ENCODE measurements around the gene VAV3. TPM values are rescaled to one million over a fixed set of nuclear protein-coding genes. Genes with fewer than 3 reads are reported as not detected.

Gene VAV3
- total RNA-seq, 1 experiment from 2014 or later: not detected

- Histone ChIP-seq H3K36me3 (ENCODE audit: control insufficient read depth in 1 of 2, insufficient read depth in 2 of 2, low read length in 2 of 2) (no peaks in the 10 kb centered on the region), H3K4me2 (ENCODE audit: low read length) (no peak overlapping the region), H3K27me3 (ENCODE audit: insufficient read depth, low read length) (no peaks in the 10 kb centered on the region), H2AFZ (ENCODE audit: low read depth, low read length, poor library complexity, severe bottlenecking) (no peak overlapping the region), H3K27ac (ENCODE audit: low read depth, low read length) (no peak overlapping the region), H3K9ac (ENCODE audit: low read length) (no peak overlapping the region), H4K20me1 (ENCODE audit: insufficient read depth) (no peaks in the 10 kb centered on the region), H3K4me1 (ENCODE audit: control insufficient read depth in 1 of 2, insufficient read depth in 2 of 2, low read length in 2 of 2) (no peaks in the 10 kb centered on the region), H3K79me2 (ENCODE audit: insufficient read depth, low read length) (no peaks in the 10 kb centered on the region), H3K9me3 (ENCODE audit: control insufficient read depth in 1 of 2, insufficient read depth in 1 of 2, low read depth in 1 of 2, low read length in 2 of 2) (peaks cover 0 to 7% of the 10 kb centered on the region in 2 experiments; a peak in 1 of 4 replicates), H3K4me3 (replicated peaks in 1 of 2; ENCODE audit: low read depth in 1 of 2, low read length in 2 of 2) (no peak overlapping the region), H3K9me2 (ENCODE audit: insufficient read depth) (no peaks in the 10 kb centered on the region)
- no TSS peak for BruUV-seq (replicated peaks)
- CTCF ChIA-PET: no interaction called here
- POLR2A ChIA-PET: no interaction called here
- RAD21 ChIA-PET (ENCODE audit: low non-redundant PET in 1 of 2, low total read pairs in 2 of 2, uncharacterized antibody in 2 of 2, unreplicated experiment in 2 of 2): no interaction called here
- no peak for ATAC-seq
- TF ChIP-seq SRF (IDR thresholded peaks at IDR 0.05; ENCODE audit: low read depth) (no peak), YY1 (IDR thresholded peaks at IDR 0.05; ENCODE audit: extremely low read depth, insufficient replicate concordance, low read depth, low read length) (no peak), JUND (IDR thresholded peaks at IDR 0.05) (no peak), ZNF274 (IDR thresholded peaks at IDR 0.05; ENCODE audit: low read depth, low read length) (no peak), POLR2AphosphoS5 (IDR thresholded peaks at IDR 0.05; ENCODE audit: low read depth, low read length) (no peak), FOSL1 (IDR thresholded peaks at IDR 0.05; ENCODE audit: low read depth) (no peak), CBX3 (IDR thresholded peaks at IDR 0.05; ENCODE audit: low read depth) (no peak), EZH2phosphoT487 (IDR thresholded peaks at IDR 0.05; ENCODE audit: borderline replicate concordance) (no peak), SP1 (IDR thresholded peaks at IDR 0.05; ENCODE audit: low read depth) (no peak), ATF3 (IDR thresholded peaks at IDR 0.05) (no peak)
- intact Hi-C loops (cut with micrococcal nuclease): no loop called here
- no peak for DNase-seq (ENCODE audit: low read depth, low spot score)
Observed at GRCh38 chr1:107597290-107597689, 367.7 kb downstream of the VAV3 start.

- no peaks in the 10 kb centered on the region for H3K36me3 ChIP-seq (ENCODE audit: control insufficient read depth in 1 of 2, insufficient read depth in 2 of 2, low read length in 2 of 2)
- CTCF ChIA-PET: no interaction called here
- no peaks in the 10 kb centered on the region for H3K4me1 ChIP-seq (ENCODE audit: control insufficient read depth in 1 of 2, insufficient read depth in 2 of 2, low read length in 2 of 2)
- peaks cover 0 to 17% of the 10 kb centered on the region in 2 experiments; a peak in 1 of 4 replicates for H3K9me3 ChIP-seq (ENCODE audit: control insufficient read depth in 1 of 2, insufficient read depth in 1 of 2, low read depth in 1 of 2, low read length in 2 of 2)
- H3K27ac ChIP-seq (ENCODE audit: low read depth, low read length): no peak overlapping the region
- H3K9ac ChIP-seq (ENCODE audit: low read length): no peak overlapping the region
- H3K4me2 ChIP-seq (ENCODE audit: low read length): no peak overlapping the region
- DNase-seq (ENCODE audit: low read depth, low spot score): no peak
- ATAC-seq: no peak
- no peaks in the 10 kb centered on the region for H4K20me1 ChIP-seq (ENCODE audit: insufficient read depth)
- intact Hi-C loops (cut with micrococcal nuclease): no loop called here
- no peaks in the 10 kb centered on the region for H3K9me2 ChIP-seq (ENCODE audit: insufficient read depth)
- no TSS peak for BruUV-seq (replicated peaks)
- no peak overlapping the region for H3K4me3 ChIP-seq (replicated peaks in 1 of 2; ENCODE audit: low read depth in 1 of 2, low read length in 2 of 2)
- POLR2A ChIA-PET: no interaction called here
- no peak overlapping the region for H2AFZ ChIP-seq (ENCODE audit: low read depth, low read length, poor library complexity, severe bottlenecking)
- no peaks in the 10 kb centered on the region for H3K27me3 ChIP-seq (ENCODE audit: insufficient read depth, low read length)
- RAD21 ChIA-PET (ENCODE audit: low non-redundant PET in 1 of 2, low total read pairs in 2 of 2, uncharacterized antibody in 2 of 2, unreplicated experiment in 2 of 2): no interaction called here
- no peaks in the 10 kb centered on the region for H3K79me2 ChIP-seq (ENCODE audit: insufficient read depth, low read length)
- no peak for TF ChIP-seq YY1 (IDR thresholded peaks at IDR 0.05; ENCODE audit: extremely low read depth, insufficient replicate concordance, low read depth, low read length)
- no peak for TF ChIP-seq POLR2A (IDR thresholded peaks at IDR 0.05; ENCODE audit: borderline replicate concordance, extremely low read depth, insufficient read depth, insufficient read length)
- TF ChIP-seq ZFX (IDR thresholded peaks at IDR 0.05): no peak
- no peak for TF ChIP-seq JUND (IDR thresholded peaks at IDR 0.05)
- TF ChIP-seq SIN3A (IDR thresholded peaks at IDR 0.05; ENCODE audit: low read depth): no peak
- no peak for TF ChIP-seq EZH2phosphoT487 (IDR thresholded peaks at IDR 0.05; ENCODE audit: borderline replicate concordance)
- TF ChIP-seq FOSL1 (IDR thresholded peaks at IDR 0.05; ENCODE audit: low read depth): no peak
- TF ChIP-seq ZBTB33 (IDR thresholded peaks at IDR 0.05; ENCODE audit: extremely low read depth, insufficient replicate concordance, low read length): no peak
- TF ChIP-seq MAX (IDR thresholded peaks at IDR 0.05): no peak
- TF ChIP-seq SRF (IDR thresholded peaks at IDR 0.05; ENCODE audit: low read depth): no peak
- TF ChIP-seq SP1 (IDR thresholded peaks at IDR 0.05; ENCODE audit: low read depth): no peak
- TF ChIP-seq CEBPB (IDR thresholded peaks at IDR 0.05; ENCODE audit: low read depth): no peak
- no peak for TF ChIP-seq TCF7L2 (IDR thresholded peaks at IDR 0.05; ENCODE audit: borderline replicate concordance, extremely low read depth, insufficient read depth, insufficient read length)
Observed at GRCh38 chr1:107594536-107594935, 370.4 kb downstream of the VAV3 start.
